OCI-LY3 (cell line): ENCODE data around the gene PDPN.

Experiments
- CTCF ChIP-seq: fragments of 200-600, 300-600 bp; sonication (generic); IDR thresholded peaks from 2 replicates; pipeline ENCODE4 v1.5.1; 2014; ENCODE audit warnings: antibody characterized with exemption, low read length, low read depth
- EZH2phosphoT487 ChIP-seq: fragments of 200-600 bp; shearing (Covaris generic); IDR thresholded peaks from 2 replicates; pipeline ENCODE4 v1.6.1; 2018; ENCODE audit warnings: antibody characterized with exemption, mixed run types, low read depth

- TF ChIP-seq CTCF = no peak
- no peak for TF ChIP-seq EZH2phosphoT487
Observed at GRCh38 chr1:13573586-13573985, 10.0 kb upstream of the PDPN start.
